A549 (cell line): Measurements from ENCODE around the gene SBNO2. TPM values are rescaled to one million over a fixed set of nuclear protein-coding genes. Genes with fewer than 3 reads are reported as not detected.
A peak's percentile ranks its signal among the peaks of the same experiment; 100 is the strongest.

Experiments
- ATAC-seq, 2 experiments: fragments of 200-7000 bp in 1 of 2; fragments of >200 bp in 1 of 2; cut with Nextera tagmentation in 1 of 2; cut with Tn5 transposase in 1 of 2; 3 replicates each; pipeline versions ENCODE4 v1.8.0 to v1.9.1; 2018 to 2020; ENCODE audit warnings: mild to moderate bottlenecking in 1 of 2, moderate library complexity in 1 of 2
- CTCF ChIA-PET: fragments of 300-600 bp; sonication (Branson Sonifier 250); formaldehyde crosslinking; extraction: SDS; loops from one replicate; lab custom pipeline; 2021; ENCODE audit warnings: antibody characterized with exemption, inconsistent platforms; lab: Yijun Ruan, JAX
- POLR2A ChIA-PET: fragments of 350-600 bp; formaldehyde crosslinking; extraction: SDS; loops from one replicate; lab custom pipeline; 2021; ENCODE audit warnings: antibody characterized with exemption, inconsistent platforms; lab: Yijun Ruan, JAX
- DNase-seq, 2 experiments: peaks; one replicate each; pipeline versions ENCODE4 v3.0.0 to v3.0.0-alpha.2; 2011 to 2016; ENCODE audit warnings: low read depth in 1 of 2, low spot score in 1 of 2
- FAIRE-seq: peaks from 2 replicates; lab custom pipeline; 2011; peaks lifted over from hg19 to GRCh38; lab: Jason Lieb, UNC
- H3K27ac ChIP-seq, 2 experiments: fragments of >200 bp; sonication (Bioruptor Twin); formaldehyde crosslinking; 3 replicates each; pipeline ENCODE4 v1.5.1; 2016 to 2017
- H3K4me1 ChIP-seq: fragments of >200 bp; sonication (Bioruptor Twin); formaldehyde crosslinking; 3 replicates; pipeline ENCODE4 v1.6.1; 2016
- H3K4me2 ChIP-seq: fragments of >200 bp; sonication (Bioruptor Twin); formaldehyde crosslinking; 3 replicates; pipeline ENCODE4 v1.6.1; 2016
- H3K4me3 ChIP-seq: fragments of >200 bp; sonication (Bioruptor Twin); formaldehyde crosslinking; 3 replicates; pipeline ENCODE4 v1.5.1; 2016
- H3K9me3 ChIP-seq: fragments of >200 bp; sonication (Bioruptor Twin); formaldehyde crosslinking; 3 replicates; pipeline ENCODE4 v1.6.1; 2016
- FOSL2 ChIP-seq, 2 experiments: fragments of 450-650 bp in 1 of 2; fragments of >200 bp in 1 of 2; sonication (Bioruptor Twin) in 1 of 2; formaldehyde crosslinking; IDR thresholded peaks; 2 replicates each; pipeline versions ENCODE4 v1.5.0 to v1.6.1; 2016 to 2020; ENCODE audit warnings: mild to moderate bottlenecking in 1 of 2, moderate library complexity in 1 of 2
- FOXS1 ChIP-seq: fragments of 250-450 bp; sonication (Bioruptor Pico); IDR thresholded peaks from 2 replicates; pipeline ENCODE4 v1.5.0; 2020; ENCODE audit warnings: mild to moderate bottlenecking, moderate library complexity
- HES2 ChIP-seq: fragments of >200 bp; sonication (Bioruptor Twin); formaldehyde crosslinking; IDR thresholded peaks from 2 replicates; pipeline ENCODE4 v1.6.1; 2016
- HOXB5 ChIP-seq: fragments of 250-450 bp; sonication (Bioruptor Pico); IDR thresholded peaks from 2 replicates; pipeline ENCODE4 v1.5.0; 2020; ENCODE audit warnings: mild to moderate bottlenecking, moderate library complexity
- JUNB ChIP-seq: fragments of >200 bp; sonication (Bioruptor Twin); formaldehyde crosslinking; IDR thresholded peaks from 2 replicates; pipeline ENCODE4 v1.6.1; 2016
- KDM1A ChIP-seq: fragments of 200-600 bp; sonication (generic); IDR thresholded peaks from 2 replicates; pipeline ENCODE4 v1.6.1; 2016; ENCODE audit warnings: low read depth, mild to moderate bottlenecking
- MAZ ChIP-seq: fragments of 150-350 bp; IDR thresholded peaks from 2 replicates; pipeline ENCODE4 v1.6.1; 2014; ENCODE audit warnings: antibody characterized with exemption, low read depth, low read length, borderline replicate concordance
- NR3C1 ChIP-seq: fragments of >200 bp; sonication (Bioruptor Twin); formaldehyde crosslinking; IDR thresholded peaks from 3 replicates; pipeline ENCODE4 v1.6.1; 2017
- RCOR1 ChIP-seq: fragments of 150-350 bp; IDR thresholded peaks from 2 replicates; pipeline ENCODE4 v1.6.1; 2014; ENCODE audit warnings: antibody characterized with exemption, low read length, low read depth
- RFX5 ChIP-seq: fragments of 450-650 bp; IDR thresholded peaks from 2 replicates; pipeline ENCODE4 v1.7.1; 2014; ENCODE audit warnings: antibody characterized with exemption, mild to moderate bottlenecking, moderate library complexity
- USF2 ChIP-seq: fragments of 450-650 bp; IDR thresholded peaks from 2 replicates; pipeline ENCODE4 v1.6.1; 2014; ENCODE audit warnings: antibody characterized with exemption
- WGBS: methylation state at CpG from one replicate; pipeline ENCODE4 v1.1.6; 2017; ENCODE audit errors: missing lambda C conversion rate; 5-methylcytosine and 5-hydroxymethylcytosine counted together
- polyA plus RNA-seq, 4 experiments: library from polyadenylated mRNA; depleted of rRNA in 3 of 4; stranded (reverse); fragments of >200 nt; fragmentation: RNase III in 1 of 4; extraction: RNeasy Plus Mini Kit Qiagen cat#74134 plus additional on column Dnase treatment in 1 of 4; gene quantifications; 2 replicates in 3 of 4; 3 replicates in 1 of 4; pipeline ENCODE4 v1.2.3, GENCODE V29; 2011 to 2017

The SBNO2 gene
- polyA plus RNA-seq, 2 of the 4 experiments (the other 2 are of a cell fraction): 6.8 to 27.0 TPM

- ChIA-PET CTCF (interaction anchor here (0.9 to 1.1 kb wide), 2 partner anchors 15 to 59 kb away, joined by 3 read pairs; no protein-coding TSS in a partner anchor), POLR2A (interaction anchor here (0.7 kb wide), 1 partner anchor 133 kb away, joined by 9 read pairs; the partner anchor contains the start of gene CIRBP)
- Histone ChIP-seq H3K4me1 (peaks cover 21% of the 10 kb centered on the region), H3K27ac (no peak overlapping the region; a peak in 1 of 6 replicates), H3K9me3 (no peaks in the 10 kb centered on the region), H3K4me2 (no peak overlapping the region), H3K4me3 (no peak overlapping the region)
- WGBS: 94% methylated on average over 11 of the region's 17 CpGs
- TF ChIP-seq NR3C1 (no peak), MAZ (no peak), JUNB (no peak), KDM1A (no peak)
- no peak for DNase-seq
- no peak for ATAC-seq
- no peak for FAIRE-seq
Observed at GRCh38 chr19:1135454-1135853, 38.6 kb downstream of the SBNO2 start.

GRCh38 chr19:1134431-1134830, 39.6 kb downstream of the SBNO2 start:
- FAIRE-seq (no peak), DNase-seq (no peak), ATAC-seq (no peak)
- H3K4me1 ChIP-seq: peaks cover 21% of the 10 kb centered on the region
- POLR2A ChIA-PET: interaction anchor here (1.0 kb wide), 1 partner anchor 21 kb away, joined by 5 read pairs; no protein-coding TSS in a partner anchor
- H3K4me2 ChIP-seq: no peak overlapping the region
- no peak overlapping the region for H3K4me3 ChIP-seq
- CTCF ChIA-PET: interaction anchor here (1.5 to 2.0 kb wide), 2 partner anchors 15 to 22 kb away, joined by 5 to 8 read pairs; no protein-coding TSS in a partner anchor
- H3K27ac ChIP-seq: no peak overlapping the region; a peak in 1 of 6 replicates
- TF ChIP-seq FOSL2 (IDR thresholded peaks at IDR 0.05) (no peak), FOSL2 (CRISPR knock-in tag; IDR thresholded peaks at IDR 0.05) (no peak), USF2 (no peak)
- WGBS: 92% methylated on average over 8 of the region's 11 CpGs
- no peaks in the 10 kb centered on the region for H3K9me3 ChIP-seq

- WGBS: 85% methylated on average over 16 of the region's 25 CpGs
- ChIA-PET CTCF (interaction anchor here (0.6 to 2.0 kb wide), 3 partner anchors 14 to 61 kb away, joined by 5 to 8 read pairs (median 6); no protein-coding TSS in a partner anchor), POLR2A (interaction anchor here (1.0 kb wide), 1 partner anchor 22 kb away, joined by 5 read pairs; no protein-coding TSS in a partner anchor)
- Histone ChIP-seq H3K9me3 (no peaks in the 10 kb centered on the region), H3K4me2 (no peak overlapping the region), H3K27ac (peak overlapping the region in 1 of 2 experiments; percentile 91; a peak in 3 of 6 replicates), H3K4me3 (no peak overlapping the region), H3K4me1 (peaks cover 21% of the 10 kb centered on the region)
- peak; percentile 41 to 74 for DNase-seq
- peak; percentile 36 to 76; a peak in 4 of 6 replicates for ATAC-seq
- TF ChIP-seq HOXB5 (CRISPR knock-in tag) (0 out of 2 replicates have a peak, but pooled peaks have one; percentile 20), RCOR1 (no peak), RFX5 (peak; percentile 44; the same call in 1 of the 2 replicates)
- no peak for FAIRE-seq
Observed at GRCh38 chr19:1133471-1133929, 40.6 kb downstream of the SBNO2 start.

GRCh38 chr19:1132552-1133383, 41.3 kb downstream of the SBNO2 start:
- CTCF ChIA-PET: interaction anchor here (0.6 to 2.0 kb wide), 4 partner anchors 14 to 62 kb away, joined by 4 to 8 read pairs (median 6); no protein-coding TSS in a partner anchor
- Histone ChIP-seq H3K4me2 (peak overlapping the region; percentile 70), H3K4me1 (peaks cover 21% of the 10 kb centered on the region), H3K9me3 (no peaks in the 10 kb centered on the region), H3K27ac (peak overlapping the region; percentile 68 to 91; a peak in 5 of 6 replicates), H3K4me3 (no peak overlapping the region)
- TF ChIP-seq FOXS1: no peak
- no peak for TF ChIP-seq USF2
- no peak for TF ChIP-seq RFX5
- TF ChIP-seq HES2: no peak
- ATAC-seq: peak in 1 of 2 experiments; percentile 22; a peak in 4 of 6 replicates
- FAIRE-seq: no peak
- 90% methylated on average over 2 of the region's 48 CpGs for WGBS
- no peak for DNase-seq
- POLR2A ChIA-PET: interaction anchor here (0.6 kb wide), 1 partner anchor 112 kb away, joined by 5 read pairs; no protein-coding TSS in a partner anchor
